ENCODE measurements around the gene ZNF511.

ZNF511 gene

GRCh38 chr10:133270204-133270603 lies 38.5 kb upstream of the ZNF511 start:
- H3K4me3 ChIP-seq, result no peak overlapping the region
- in situ Hi-C loops (cut with MboI; ENCODE audit: low sequenced_read_pairs), result no loop called here
- no peaks in the 10 kb centered on the region for H3K27me3 ChIP-seq (ENCODE audit: low read depth)
- no peak for DNase-seq (ENCODE audit: low spot score in 2 of 2)
- no peaks in the 10 kb centered on the region for H3K9me3 ChIP-seq
- H3K4me1 ChIP-seq, result no peaks in the 10 kb centered on the region
- no peaks in the 10 kb centered on the region for H3K36me3 ChIP-seq (replicated peaks)

- no peaks in the 10 kb centered on the region for H3K9me3 ChIP-seq
- in situ Hi-C loops (cut with MboI; ENCODE audit: low sequenced_read_pairs), result no loop called here
These were observed 37.9 kb upstream of the ZNF511 start for GRCh38 chr10:133270773-133271297.

GRCh38 chr10:133271521-133272300 lies 37.0 kb upstream of the ZNF511 start:
- no peak for DNase-seq (ENCODE audit: low spot score in 2 of 2)
- in situ Hi-C loops (cut with MboI; ENCODE audit: low sequenced_read_pairs), result no loop called here
- H3K4me1 ChIP-seq, result no peaks in the 10 kb centered on the region
- no peaks in the 10 kb centered on the region for H3K36me3 ChIP-seq (replicated peaks)
- no peaks in the 10 kb centered on the region for H3K27me3 ChIP-seq (ENCODE audit: low read depth)
- no peak overlapping the region for H3K4me3 ChIP-seq
- H3K9me3 ChIP-seq, result no peaks in the 10 kb centered on the region

More at GRCh38 chr10:133270773-133271297, 37.9 kb upstream of the ZNF511 start:
- Histone ChIP-seq H3K4me1 (no peaks in the 10 kb centered on the region), H3K4me3 (no peak overlapping the region), H3K27me3 (ENCODE audit: low read depth) (no peaks in the 10 kb centered on the region), H3K36me3 (replicated peaks) (no peaks in the 10 kb centered on the region)
- no peak for DNase-seq (ENCODE audit: low spot score in 2 of 2)

- in situ Hi-C loops (cut with MboI; ENCODE audit: low sequenced_read_pairs), result no loop called here
- no peak overlapping the region for H3K4me3 ChIP-seq
- DNase-seq (ENCODE audit: low spot score in 2 of 2), result no peak
- H3K4me1 ChIP-seq, result no peaks in the 10 kb centered on the region
- H3K27me3 ChIP-seq (ENCODE audit: low read depth), result no peaks in the 10 kb centered on the region
- no peaks in the 10 kb centered on the region for H3K9me3 ChIP-seq
- H3K36me3 ChIP-seq (replicated peaks), result no peaks in the 10 kb centered on the region
These were observed 36.3 kb upstream of the ZNF511 start for GRCh38 chr10:133272301-133272963.

- H3K27me3 ChIP-seq (ENCODE audit: low read depth), result no peaks in the 10 kb centered on the region
- in situ Hi-C loops (cut with MboI; ENCODE audit: low sequenced_read_pairs), result no loop called here
These were observed 35.7 kb upstream of the ZNF511 start for GRCh38 chr10:133272964-133273420.

GRCh38 chr10:133273534-133274143 lies 35.1 kb upstream of the ZNF511 start:
- Histone ChIP-seq H3K4me1 (no peaks in the 10 kb centered on the region), H3K36me3 (replicated peaks) (no peaks in the 10 kb centered on the region; the same call in 1 of the 2 replicates), H3K9me3 (no peaks in the 10 kb centered on the region), H3K4me3 (no peak overlapping the region), H3K27me3 (ENCODE audit: low read depth) (no peaks in the 10 kb centered on the region)
- in situ Hi-C loops (cut with MboI; ENCODE audit: low sequenced_read_pairs), result no loop called here
- DNase-seq (ENCODE audit: low spot score in 2 of 2), result no peak

More at GRCh38 chr10:133272964-133273420, 35.7 kb upstream of the ZNF511 start:
- Histone ChIP-seq H3K4me1 (no peaks in the 10 kb centered on the region), H3K36me3 (replicated peaks) (no peaks in the 10 kb centered on the region; the same call in 1 of the 2 replicates), H3K9me3 (no peaks in the 10 kb centered on the region), H3K4me3 (no peak overlapping the region)
- DNase-seq (ENCODE audit: low spot score in 2 of 2), result no peak

- no peak overlapping the region for H3K4me3 ChIP-seq
- H3K27me3 ChIP-seq (ENCODE audit: low read depth), result no peaks in the 10 kb centered on the region
- in situ Hi-C loops (cut with MboI; ENCODE audit: low sequenced_read_pairs), result no loop called here
- no peak for DNase-seq (ENCODE audit: low spot score in 2 of 2)
- H3K4me1 ChIP-seq, result no peaks in the 10 kb centered on the region
- peaks cover 6% of the 10 kb centered on the region; the same call in 1 of the 2 replicates for H3K36me3 ChIP-seq (replicated peaks)
- H3K9me3 ChIP-seq, result no peaks in the 10 kb centered on the region
These were observed 33.7 kb upstream of the ZNF511 start for GRCh38 chr10:133274751-133275683.

- in situ Hi-C loops (cut with MboI; ENCODE audit: low sequenced_read_pairs), result no loop called here
- Histone ChIP-seq H3K9me3 (no peaks in the 10 kb centered on the region), H3K36me3 (replicated peaks) (peaks cover 8% of the 10 kb centered on the region; the same call in 1 of the 2 replicates), H3K4me3 (no peak overlapping the region), H3K4me1 (no peaks in the 10 kb centered on the region), H3K27me3 (ENCODE audit: low read depth) (no peaks in the 10 kb centered on the region)
- no peak for DNase-seq (ENCODE audit: low spot score in 2 of 2)
These were observed 33.0 kb upstream of the ZNF511 start for GRCh38 chr10:133275684-133276092.

- peaks cover 8% of the 10 kb centered on the region; the same call in 1 of the 2 replicates for H3K36me3 ChIP-seq (replicated peaks)
These were observed 32.6 kb upstream of the ZNF511 start for GRCh38 chr10:133276100-133276434.

GRCh38 chr10:133276435-133277201 lies 32.1 kb upstream of the ZNF511 start, which contains the start of gene ADAM8:
Gene ADAM8, minus strand, starts transcription at chr10:133276868. Its CDS starts 51 bp downstream, at chr10:133276817.
- no peak within 1 kb of the TSS for H3K4me3 ChIP-seq
- H3K36me3 ChIP-seq (replicated peaks), result peaks cover 13% of the 10 kb centered on the region
- in situ Hi-C loops (cut with MboI; ENCODE audit: low sequenced_read_pairs), result no loop called here
- no peaks in the 10 kb centered on the region for H3K27me3 ChIP-seq (ENCODE audit: low read depth)
- H3K4me1 ChIP-seq, result no peaks in the 10 kb centered on the region
- H3K9me3 ChIP-seq, result no peaks in the 10 kb centered on the region
- no peak for DNase-seq (ENCODE audit: low spot score in 2 of 2)

More at GRCh38 chr10:133276100-133276434, 32.6 kb upstream of the ZNF511 start:
- in situ Hi-C loops (cut with MboI; ENCODE audit: low sequenced_read_pairs), result no loop called here
- Histone ChIP-seq H3K27me3 (ENCODE audit: low read depth) (no peaks in the 10 kb centered on the region), H3K4me3 (no peak overlapping the region), H3K4me1 (no peaks in the 10 kb centered on the region), H3K9me3 (no peaks in the 10 kb centered on the region)
- DNase-seq (ENCODE audit: low spot score in 2 of 2), result no peak

- Histone ChIP-seq H3K36me3 (replicated peaks) (peaks cover 19% of the 10 kb centered on the region), H3K4me3 (no peak overlapping the region)
These were observed 31.3 kb upstream of the ZNF511 start for GRCh38 chr10:133277277-133277992.

GRCh38 chr10:133277993-133278576 lies 30.6 kb upstream of the ZNF511 start:
- peaks cover 25% of the 10 kb centered on the region for H3K36me3 ChIP-seq (replicated peaks)
- DNase-seq (ENCODE audit: low spot score in 2 of 2), result no peak

More at GRCh38 chr10:133277277-133277992, 31.3 kb upstream of the ZNF511 start:
- no peak for DNase-seq (ENCODE audit: low spot score in 2 of 2)
- no peaks in the 10 kb centered on the region for H3K4me1 ChIP-seq
- H3K9me3 ChIP-seq, result no peaks in the 10 kb centered on the region
- in situ Hi-C loops (cut with MboI; ENCODE audit: low sequenced_read_pairs), result no loop called here
- no peaks in the 10 kb centered on the region for H3K27me3 ChIP-seq (ENCODE audit: low read depth)

More at GRCh38 chr10:133277993-133278576, 30.6 kb upstream of the ZNF511 start:
- H3K4me3 ChIP-seq, result no peak overlapping the region
- no peaks in the 10 kb centered on the region for H3K27me3 ChIP-seq (ENCODE audit: low read depth)
- in situ Hi-C loops (cut with MboI; ENCODE audit: low sequenced_read_pairs), result no loop called here
- no peaks in the 10 kb centered on the region for H3K4me1 ChIP-seq
- no peaks in the 10 kb centered on the region for H3K9me3 ChIP-seq
